ENCODE results near the gene PROZ.

- TF ChIP-seq POLR2AphosphoS5 (IDR thresholded peaks at IDR 0.05) (peak; percentile 93), POLR2A (IDR thresholded peaks at IDR 0.05) (peak; percentile 76)
Observed at GRCh38 chr13:113208421-113209335, 50.2 kb downstream of the PROZ start, which contains the start of gene PCID2.
